CD4-positive, alpha-beta T cell treated with Interleukin-1 beta for 1 hour (primary cell): Measurements from ENCODE around the gene SLC8A2.
"Not testable (repeated sequence)": the region's sequence is repeated elsewhere in the genome, so short reads cannot be mapped to it uniquely, and the experiment has no call there.

Experiments used
- DNase-seq, 2 donors: peaks; one replicate each; pipeline ENCODE4 v3.0.0-alpha.2; 2020 to 2022

SLC8A2 gene

GRCh38 chr19:47499863-47500830 lies 28.5 kb upstream of the SLC8A2 start:
- no peak for DNase-seq

GRCh38 chr19:47499371-47499770 lies 27.7 kb upstream of the SLC8A2 start:
- DNase-seq: no peak

GRCh38 chr19:47498561-47498960 lies 26.9 kb upstream of the SLC8A2 start:
- no peak for DNase-seq

- no peak for DNase-seq
Measured at GRCh38 chr19:47497821-47498520, 26.3 kb upstream of the SLC8A2 start.

GRCh38 chr19:47497050-47497766 lies 25.5 kb upstream of the SLC8A2 start:
- DNase-seq: no peak

- DNase-seq: no peak
Measured at GRCh38 chr19:47495478-47496372, 24.0 kb upstream of the SLC8A2 start.

GRCh38 chr19:47494729-47495128 lies 23.0 kb upstream of the SLC8A2 start:
- DNase-seq: no peak

- no peak for DNase-seq
Measured at GRCh38 chr19:47494211-47494547, 22.5 kb upstream of the SLC8A2 start.

- DNase-seq: no peak
Measured at GRCh38 chr19:47493378-47494210, 21.9 kb upstream of the SLC8A2 start.

GRCh38 chr19:47492571-47493377 lies 21.1 kb upstream of the SLC8A2 start:
- DNase-seq: no peak

- DNase-seq: no peak
Measured at GRCh38 chr19:47492137-47492533, 20.4 kb upstream of the SLC8A2 start.

GRCh38 chr19:47491358-47492136 lies 19.9 kb upstream of the SLC8A2 start:
- DNase-seq: no peak

- no peak for DNase-seq
Measured at GRCh38 chr19:47490847-47491246, 19.2 kb upstream of the SLC8A2 start.

GRCh38 chr19:47490031-47490430 lies 18.3 kb upstream of the SLC8A2 start:
- no peak for DNase-seq

- no peak for DNase-seq
Measured at GRCh38 chr19:47489072-47489914, 17.6 kb upstream of the SLC8A2 start.

- no peak for DNase-seq
Measured at GRCh38 chr19:47487551-47488515, 16.1 kb upstream of the SLC8A2 start.

- no peak for DNase-seq
Measured at GRCh38 chr19:47486900-47487299, 15.2 kb upstream of the SLC8A2 start.

- DNase-seq: not testable (repeated sequence)
Measured at GRCh38 chr19:47486220-47486619, 14.5 kb upstream of the SLC8A2 start.
